ENCODE results near the gene MYBPC2. TPM values are rescaled to one million over a fixed set of nuclear protein-coding genes. Genes with fewer than 3 reads are reported as not detected.

MYBPC2 gene
- total RNA-seq, 1 donor from 2014 or later: 0.46 TPM

DNA sequence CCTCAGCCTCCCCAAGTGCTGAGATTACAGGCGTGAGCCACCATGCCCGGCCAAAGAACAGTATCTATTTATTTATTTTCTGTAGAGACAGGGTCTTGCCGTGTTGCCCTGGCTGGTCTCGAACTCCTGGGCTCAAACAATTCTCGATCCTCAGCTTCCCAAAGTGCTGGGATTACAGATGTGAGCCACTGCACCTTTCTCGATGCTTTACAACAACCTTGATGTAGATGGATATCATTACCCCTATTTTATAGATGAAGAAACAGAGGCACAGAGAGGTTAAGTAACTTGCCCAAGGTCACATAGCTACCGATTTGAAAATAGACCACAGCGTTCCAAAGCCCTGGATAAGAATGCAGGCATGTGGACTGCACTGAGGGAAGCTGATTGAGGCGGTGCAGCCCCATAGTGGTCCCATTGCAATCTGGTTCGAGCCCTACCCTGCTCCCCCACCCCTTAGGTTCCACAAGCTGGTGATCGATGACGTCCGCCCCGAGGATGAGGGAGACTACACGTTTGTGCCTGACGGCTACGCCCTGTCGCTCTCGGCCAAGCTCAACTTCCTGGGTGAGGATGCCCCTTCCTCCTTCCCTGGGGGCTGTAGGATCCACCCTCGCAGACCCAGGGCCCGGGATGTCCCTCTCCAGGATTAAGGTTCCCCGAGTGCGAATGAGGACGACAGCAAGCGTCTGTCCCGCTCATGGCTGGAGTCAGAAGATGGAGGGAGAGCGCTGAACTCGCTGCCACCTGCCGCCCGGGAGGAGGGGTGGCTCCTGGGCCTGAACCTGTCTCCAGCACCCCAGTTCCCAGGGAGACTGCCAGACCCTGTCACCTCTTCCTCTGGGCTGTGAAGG, 17.9 kb downstream of the MYBPC2 start:
- peaks cover 8% of the 10 kb centered on the region for H3K36me3 Mint-ChIP-seq (ENCODE audit: low read depth, unreplicated experiment)
- no peak overlapping the region for H3K4me3 Mint-ChIP-seq (ENCODE audit: unreplicated experiment)
- no peaks in the 10 kb centered on the region for H3K4me1 Mint-ChIP-seq (ENCODE audit: unreplicated experiment)
- no peak for TF ChIP-seq CTCF (IDR thresholded peaks at IDR 0.05; ENCODE audit: unreplicated experiment)
- no peak overlapping the region for H3K27ac Mint-ChIP-seq (ENCODE audit: unreplicated experiment)
- H3K9me3 Mint-ChIP-seq (ENCODE audit: unreplicated experiment): peaks cover 15% of the 10 kb centered on the region
- DNase-seq (ENCODE audit: low spot score): no peak
- peaks cover 14% of the 10 kb centered on the region for H3K27me3 Mint-ChIP-seq (ENCODE audit: unreplicated experiment)

- no peaks in the 10 kb centered on the region for H3K4me1 Mint-ChIP-seq (ENCODE audit: unreplicated experiment)
- H3K27ac Mint-ChIP-seq (ENCODE audit: unreplicated experiment): no peak overlapping the region
- no peak for DNase-seq (ENCODE audit: low spot score)
- peaks cover 10% of the 10 kb centered on the region for H3K36me3 Mint-ChIP-seq (ENCODE audit: low read depth, unreplicated experiment)
- peaks cover 21% of the 10 kb centered on the region for H3K9me3 Mint-ChIP-seq (ENCODE audit: unreplicated experiment)
- TF ChIP-seq CTCF (IDR thresholded peaks at IDR 0.05; ENCODE audit: unreplicated experiment): no peak
- no peak overlapping the region for H3K4me3 Mint-ChIP-seq (ENCODE audit: unreplicated experiment)
- H3K27me3 Mint-ChIP-seq (ENCODE audit: unreplicated experiment): peaks cover 18% of the 10 kb centered on the region
Measured at GRCh38 chr19:50451223-50451534, 18.5 kb downstream of the MYBPC2 start.

- TF ChIP-seq CTCF (IDR thresholded peaks at IDR 0.05; ENCODE audit: unreplicated experiment): no peak
- Mint-ChIP-seq H3K4me1 (ENCODE audit: unreplicated experiment) (no peaks in the 10 kb centered on the region), H3K27ac (ENCODE audit: unreplicated experiment) (no peak overlapping the region), H3K4me3 (ENCODE audit: unreplicated experiment) (no peak overlapping the region), H3K9me3 (ENCODE audit: unreplicated experiment) (peaks cover 19% of the 10 kb centered on the region), H3K27me3 (ENCODE audit: unreplicated experiment) (peaks cover 16% of the 10 kb centered on the region), H3K36me3 (ENCODE audit: low read depth, unreplicated experiment) (peaks cover 12% of the 10 kb centered on the region)
- no peak for DNase-seq (ENCODE audit: low spot score)
Measured at GRCh38 chr19:50453243-50453642, 20.6 kb downstream of the MYBPC2 start.

GRCh38 chr19:50455992-50456391, 23.3 kb downstream of the MYBPC2 start:
- no peak for DNase-seq (ENCODE audit: low spot score)
- peaks cover 19% of the 10 kb centered on the region for H3K9me3 Mint-ChIP-seq (ENCODE audit: unreplicated experiment)

More at GRCh38 chr19:50455992-50456391, 23.3 kb downstream of the MYBPC2 start:
- no peak overlapping the region for H3K27ac Mint-ChIP-seq (ENCODE audit: unreplicated experiment)
- peaks cover 16% of the 10 kb centered on the region for H3K27me3 Mint-ChIP-seq (ENCODE audit: unreplicated experiment)
- peak overlapping the region; percentile 5 for H3K4me3 Mint-ChIP-seq (ENCODE audit: unreplicated experiment)
- H3K36me3 Mint-ChIP-seq (ENCODE audit: low read depth, unreplicated experiment): peaks cover 12% of the 10 kb centered on the region
- no peaks in the 10 kb centered on the region for H3K4me1 Mint-ChIP-seq (ENCODE audit: unreplicated experiment)
- TF ChIP-seq CTCF (IDR thresholded peaks at IDR 0.05; ENCODE audit: unreplicated experiment): no peak

Measured in endothelial cell (in vitro differentiated cells).